SK-N-SH treated with all-trans-retinoic acid at 6 μM for 48 hours (cell line): ENCODE measurements around the gene COBL.

Source experiments
- ATAC-seq: fragments of 200-7000 bp; cut with Tn5 transposase; 3 replicates; pipeline ENCODE4 v1.9.1; 2020; ENCODE audit warnings: mild to moderate bottlenecking, moderate library complexity
- BACH2 ChIP-seq: fragments of 250-450 bp; sonication (Bioruptor Pico); IDR thresholded peaks from 2 replicates; pipeline ENCODE4 v1.9.0; 2021; ENCODE audit warnings: mild to moderate bottlenecking, borderline replicate concordance
- CSDC2 ChIP-seq: fragments of 250-450 bp; sonication (Bioruptor Pico); IDR thresholded peaks from 2 replicates; pipeline ENCODE4 v1.5.0; 2020; ENCODE audit warnings: mild to moderate bottlenecking, moderate library complexity
- ESRRG ChIP-seq: fragments of 250-450 bp; sonication (Bioruptor Pico); IDR thresholded peaks from 2 replicates; pipeline ENCODE4 v1.6.1; 2021; ENCODE audit warnings: mild to moderate bottlenecking
- GLIS3 ChIP-seq: fragments of 250-450 bp; sonication (Bioruptor Pico); IDR thresholded peaks from 2 replicates; pipeline ENCODE4 v1.5.0; 2020; ENCODE audit warnings: mild to moderate bottlenecking, moderate library complexity
- ISL1 ChIP-seq: fragments of 250-450 bp; sonication (Bioruptor Pico); IDR thresholded peaks from 2 replicates; pipeline ENCODE4 v2.1.2; 2022; ENCODE audit warnings: mild to moderate bottlenecking, moderate library complexity
- OSR1 ChIP-seq: fragments of 250-450 bp; sonication (Bioruptor Pico); IDR thresholded peaks from 2 replicates; pipeline ENCODE4 v1.8.0; 2022; ENCODE audit warnings: moderate library complexity, mild to moderate bottlenecking, inconsistent platforms
- PPARA ChIP-seq: fragments of 250-450 bp; sonication (Bioruptor Pico); IDR thresholded peaks from 2 replicates; pipeline ENCODE4 v1.5.0; 2020; ENCODE audit warnings: mild to moderate bottlenecking, borderline replicate concordance
- RARB ChIP-seq: fragments of 250-450 bp; sonication (Bioruptor Pico); IDR thresholded peaks from 2 replicates; pipeline ENCODE4 v1.8.0; 2021; ENCODE audit warnings: mild to moderate bottlenecking, moderate library complexity
- SNAI2 ChIP-seq: fragments of 250-450 bp; sonication (Bioruptor Pico); IDR thresholded peaks from 2 replicates; pipeline ENCODE4 v1.5.0; 2020; ENCODE audit warnings: mild to moderate bottlenecking, moderate library complexity
- TCF4 ChIP-seq: fragments of 250-450 bp; sonication (Bioruptor Pico); IDR thresholded peaks from 2 replicates; pipeline ENCODE4 v1.8.0; 2021; ENCODE audit warnings: mild to moderate bottlenecking, moderate library complexity, borderline replicate concordance
- TOX ChIP-seq: fragments of 250-450 bp; sonication (Bioruptor Pico); IDR thresholded peaks from 2 replicates; pipeline ENCODE4 v1.8.0; 2021; ENCODE audit warnings: mild to moderate bottlenecking, moderate library complexity, borderline replicate concordance
- ZC3H10 ChIP-seq: fragments of 250-450 bp; sonication (Bioruptor Pico); IDR thresholded peaks from 2 replicates; pipeline ENCODE4 v1.5.1; 2021; ENCODE audit warnings: mild to moderate bottlenecking, moderate library complexity
- ZFP3 ChIP-seq: fragments of 250-450 bp; sonication (Bioruptor Pico); IDR thresholded peaks from 2 replicates; pipeline ENCODE4 v1.5.0; 2020; ENCODE audit warnings: mild to moderate bottlenecking, moderate library complexity
- ZFP30 ChIP-seq: fragments of 450-650 bp; formaldehyde crosslinking; IDR thresholded peaks from 2 replicates; pipeline ENCODE4 v1.5.0; 2022; ENCODE audit warnings: mild to moderate bottlenecking, moderate library complexity
- ZNF70 ChIP-seq: fragments of 450-650 bp; formaldehyde crosslinking; IDR thresholded peaks from 2 replicates; pipeline ENCODE4 v1.5.0; 2020; ENCODE audit warnings: mild to moderate bottlenecking, moderate library complexity
- ZNF8 ChIP-seq: fragments of 450-650 bp; formaldehyde crosslinking; IDR thresholded peaks from 2 replicates; pipeline ENCODE4 v1.5.0; 2020; ENCODE audit warnings: mild to moderate bottlenecking, moderate library complexity
- TF ChIP-seq, protein P1 (sequence below): fragments of 250-450 bp; sonication (Bioruptor Pico); IDR thresholded peaks from 2 replicates; pipeline ENCODE4 v1.5.1; 2021; ENCODE audit warnings: mild to moderate bottlenecking, moderate library complexity
- TF ChIP-seq, protein P2 (sequence below): fragments of 250-450 bp; sonication (Bioruptor Pico); IDR thresholded peaks from 2 replicates; pipeline ENCODE4 v1.8.0; 2021; ENCODE audit warnings: low read depth, mild to moderate bottlenecking, moderate library complexity, borderline replicate concordance
- TF ChIP-seq, protein P3 (sequence below): fragments of 250-450 bp; sonication (Bioruptor Pico); IDR thresholded peaks from 2 replicates; pipeline ENCODE4 v1.8.0; 2020; ENCODE audit warnings: mild to moderate bottlenecking, moderate library complexity, borderline replicate concordance
- TF ChIP-seq, protein P4 (sequence below): fragments of 250-450 bp; sonication (Bioruptor Pico); IDR thresholded peaks from 2 replicates; pipeline ENCODE4 v1.5.0; 2020; ENCODE audit warnings: mild to moderate bottlenecking, moderate library complexity
- TF ChIP-seq, protein P5 (sequence below): fragments of 250-450 bp; sonication (Bioruptor Pico); IDR thresholded peaks from 2 replicates; pipeline ENCODE4 v1.5.1; 2020; ENCODE audit warnings: low read depth, mild to moderate bottlenecking, moderate library complexity

The COBL gene

DNA sequence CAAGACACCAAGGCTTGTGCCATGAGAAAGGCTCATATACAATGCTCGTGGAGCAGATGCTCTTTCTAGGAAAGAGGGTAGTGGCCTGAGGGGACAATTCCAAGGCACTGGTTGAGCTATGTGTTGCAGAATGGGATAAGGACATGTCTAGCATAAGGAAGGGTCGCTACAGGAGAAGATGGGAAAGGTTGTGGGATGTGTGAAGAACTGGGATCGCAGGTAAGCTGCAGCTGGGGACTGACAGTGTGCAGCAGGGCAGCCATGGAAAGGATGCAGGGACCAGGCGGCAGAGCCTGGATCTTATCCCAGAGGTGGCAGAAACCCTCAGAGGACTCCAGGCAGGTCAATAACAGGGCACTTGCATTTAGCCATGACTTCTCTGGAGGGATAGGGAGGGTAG is 56.1 kb downstream of the COBL start (continued):
- TF ChIP-seq TCF4 (CRISPR knock-in tag) (no peak), TOX (CRISPR knock-in tag) (no peak)
- TF ChIP-seq, protein P1, sequence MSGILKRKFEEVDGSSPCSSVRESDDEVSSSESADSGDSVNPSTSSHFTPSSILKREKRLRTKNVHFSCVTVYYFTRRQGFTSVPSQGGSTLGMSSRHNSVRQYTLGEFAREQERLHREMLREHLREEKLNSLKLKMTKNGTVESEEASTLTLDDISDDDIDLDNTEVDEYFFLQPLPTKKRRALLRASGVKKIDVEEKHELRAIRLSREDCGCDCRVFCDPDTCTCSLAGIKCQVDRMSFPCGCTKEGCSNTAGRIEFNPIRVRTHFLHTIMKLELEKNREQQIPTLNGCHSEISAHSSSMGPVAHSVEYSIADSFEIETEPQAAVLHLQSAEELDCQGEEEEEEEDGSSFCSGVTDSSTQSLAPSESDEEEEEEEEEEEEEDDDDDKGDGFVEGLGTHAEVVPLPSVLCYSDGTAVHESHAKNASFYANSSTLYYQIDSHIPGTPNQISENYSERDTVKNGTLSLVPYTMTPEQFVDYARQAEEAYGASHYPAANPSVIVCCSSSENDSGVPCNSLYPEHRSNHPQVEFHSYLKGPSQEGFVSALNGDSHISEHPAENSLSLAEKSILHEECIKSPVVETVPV (CRISPR knock-in tag): no peak

DNA sequence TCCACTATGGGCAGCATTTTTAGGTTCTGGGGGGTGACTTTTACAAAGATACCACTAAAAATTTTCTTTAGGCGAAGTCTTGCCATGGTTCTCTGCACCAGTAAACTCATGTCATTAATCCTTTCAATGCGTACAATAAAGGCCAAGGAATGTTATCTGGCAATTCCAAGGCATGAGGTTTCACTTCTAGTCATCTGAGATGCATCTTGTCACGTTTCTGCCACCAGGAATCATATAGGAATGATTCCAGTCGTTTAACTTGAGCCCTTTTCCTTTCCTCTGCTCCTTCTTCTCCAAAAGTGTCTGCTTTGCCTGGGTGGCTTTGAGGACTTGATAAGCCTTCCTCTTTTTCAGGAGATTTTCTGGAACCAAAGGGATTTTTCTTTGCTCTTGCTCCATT is 56.8 kb downstream of the COBL start:
- no peak for ATAC-seq
- no peak for TF ChIP-seq TOX (CRISPR knock-in tag)
- no peak for TF ChIP-seq ZNF8
- TF ChIP-seq, protein P2, sequence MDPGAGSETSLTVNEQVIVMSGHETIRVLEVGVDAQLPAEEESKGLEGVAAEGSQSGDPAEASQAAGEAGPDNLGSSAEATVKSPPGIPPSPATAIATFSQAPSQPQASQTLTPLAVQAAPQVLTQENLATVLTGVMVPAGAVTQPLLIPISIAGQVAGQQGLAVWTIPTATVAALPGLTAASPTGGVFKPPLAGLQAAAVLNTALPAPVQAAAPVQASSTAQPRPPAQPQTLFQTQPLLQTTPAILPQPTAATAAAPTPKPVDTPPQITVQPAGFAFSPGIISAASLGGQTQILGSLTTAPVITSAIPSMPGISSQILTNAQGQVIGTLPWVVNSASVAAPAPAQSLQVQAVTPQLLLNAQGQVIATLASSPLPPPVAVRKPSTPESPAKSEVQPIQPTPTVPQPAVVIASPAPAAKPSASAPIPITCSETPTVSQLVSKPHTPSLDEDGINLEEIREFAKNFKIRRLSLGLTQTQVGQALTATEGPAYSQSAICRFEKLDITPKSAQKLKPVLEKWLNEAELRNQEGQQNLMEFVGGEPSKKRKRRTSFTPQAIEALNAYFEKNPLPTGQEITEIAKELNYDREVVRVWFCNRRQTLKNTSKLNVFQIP (CRISPR knock-in tag): no peak
- no peak for TF ChIP-seq OSR1
- TF ChIP-seq, protein P3, sequence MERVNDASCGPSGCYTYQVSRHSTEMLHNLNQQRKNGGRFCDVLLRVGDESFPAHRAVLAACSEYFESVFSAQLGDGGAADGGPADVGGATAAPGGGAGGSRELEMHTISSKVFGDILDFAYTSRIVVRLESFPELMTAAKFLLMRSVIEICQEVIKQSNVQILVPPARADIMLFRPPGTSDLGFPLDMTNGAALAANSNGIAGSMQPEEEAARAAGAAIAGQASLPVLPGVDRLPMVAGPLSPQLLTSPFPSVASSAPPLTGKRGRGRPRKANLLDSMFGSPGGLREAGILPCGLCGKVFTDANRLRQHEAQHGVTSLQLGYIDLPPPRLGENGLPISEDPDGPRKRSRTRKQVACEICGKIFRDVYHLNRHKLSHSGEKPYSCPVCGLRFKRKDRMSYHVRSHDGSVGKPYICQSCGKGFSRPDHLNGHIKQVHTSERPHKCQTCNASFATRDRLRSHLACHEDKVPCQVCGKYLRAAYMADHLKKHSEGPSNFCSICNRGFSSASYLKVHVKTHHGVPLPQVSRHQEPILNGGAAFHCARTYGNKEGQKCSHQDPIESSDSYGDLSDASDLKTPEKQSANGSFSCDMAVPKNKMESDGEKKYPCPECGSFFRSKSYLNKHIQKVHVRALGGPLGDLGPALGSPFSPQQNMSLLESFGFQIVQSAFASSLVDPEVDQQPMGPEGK: no peak
- no peak for TF ChIP-seq ESRRG (CRISPR knock-in tag)
- TF ChIP-seq PPARA: no peak

DNA sequence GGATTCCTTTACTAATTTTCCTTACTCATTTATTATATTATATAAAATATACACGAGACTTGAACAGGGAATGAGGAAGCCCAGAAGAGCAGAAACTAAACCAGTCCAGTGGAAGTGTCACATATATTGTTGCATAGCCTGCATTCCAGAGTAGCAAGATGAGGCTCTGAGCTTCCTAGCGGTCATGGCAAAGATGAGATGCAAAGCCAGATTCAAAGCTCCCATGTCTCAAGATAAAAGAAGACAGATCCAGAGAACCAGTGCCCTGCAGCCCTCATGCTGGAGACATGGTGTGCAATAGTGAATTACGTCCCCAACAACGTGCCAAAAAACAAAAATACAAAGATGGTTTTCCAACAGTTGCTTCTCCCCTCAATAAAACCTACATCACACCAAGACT is 59.7 kb downstream of the COBL start:
- no peak for TF ChIP-seq ZC3H10
- TF ChIP-seq ISL1: no peak
- no peak for TF ChIP-seq PPARA
- no peak for TF ChIP-seq OSR1
- no peak for TF ChIP-seq ZNF70 (CRISPR knock-in tag)
- TF ChIP-seq RARB (CRISPR knock-in tag): no peak
- no peak for TF ChIP-seq ESRRG (CRISPR knock-in tag)
- TF ChIP-seq, protein P1 (CRISPR knock-in tag): no peak
- TF ChIP-seq, protein P2 (CRISPR knock-in tag): no peak
- no peak for TF ChIP-seq SNAI2
- TF ChIP-seq ZFP30 (CRISPR knock-in tag): no peak
- TF ChIP-seq GLIS3: no peak
- no peak for TF ChIP-seq CSDC2
- TF ChIP-seq, protein P4, sequence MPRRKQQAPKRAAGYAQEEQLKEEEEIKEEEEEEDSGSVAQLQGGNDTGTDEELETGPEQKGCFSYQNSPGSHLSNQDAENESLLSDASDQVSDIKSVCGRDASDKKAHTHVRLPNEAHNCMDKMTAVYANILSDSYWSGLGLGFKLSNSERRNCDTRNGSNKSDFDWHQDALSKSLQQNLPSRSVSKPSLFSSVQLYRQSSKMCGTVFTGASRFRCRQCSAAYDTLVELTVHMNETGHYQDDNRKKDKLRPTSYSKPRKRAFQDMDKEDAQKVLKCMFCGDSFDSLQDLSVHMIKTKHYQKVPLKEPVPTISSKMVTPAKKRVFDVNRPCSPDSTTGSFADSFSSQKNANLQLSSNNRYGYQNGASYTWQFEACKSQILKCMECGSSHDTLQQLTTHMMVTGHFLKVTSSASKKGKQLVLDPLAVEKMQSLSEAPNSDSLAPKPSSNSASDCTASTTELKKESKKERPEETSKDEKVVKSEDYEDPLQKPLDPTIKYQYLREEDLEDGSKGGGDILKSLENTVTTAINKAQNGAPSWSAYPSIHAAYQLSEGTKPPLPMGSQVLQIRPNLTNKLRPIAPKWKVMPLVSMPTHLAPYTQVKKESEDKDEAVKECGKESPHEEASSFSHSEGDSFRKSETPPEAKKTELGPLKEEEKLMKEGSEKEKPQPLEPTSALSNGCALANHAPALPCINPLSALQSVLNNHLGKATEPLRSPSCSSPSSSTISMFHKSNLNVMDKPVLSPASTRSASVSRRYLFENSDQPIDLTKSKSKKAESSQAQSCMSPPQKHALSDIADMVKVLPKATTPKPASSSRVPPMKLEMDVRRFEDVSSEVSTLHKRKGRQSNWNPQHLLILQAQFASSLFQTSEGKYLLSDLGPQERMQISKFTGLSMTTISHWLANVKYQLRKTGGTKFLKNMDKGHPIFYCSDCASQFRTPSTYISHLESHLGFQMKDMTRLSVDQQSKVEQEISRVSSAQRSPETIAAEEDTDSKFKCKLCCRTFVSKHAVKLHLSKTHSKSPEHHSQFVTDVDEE (CRISPR knock-in tag): no peak
- no peak for TF ChIP-seq BACH2 (CRISPR knock-in tag)
- TF ChIP-seq TOX (CRISPR knock-in tag): no peak
- TF ChIP-seq ZFP3 (CRISPR knock-in tag): no peak
- no peak for TF ChIP-seq TCF4 (CRISPR knock-in tag)
- TF ChIP-seq, protein P3: no peak
- TF ChIP-seq, protein P5, sequence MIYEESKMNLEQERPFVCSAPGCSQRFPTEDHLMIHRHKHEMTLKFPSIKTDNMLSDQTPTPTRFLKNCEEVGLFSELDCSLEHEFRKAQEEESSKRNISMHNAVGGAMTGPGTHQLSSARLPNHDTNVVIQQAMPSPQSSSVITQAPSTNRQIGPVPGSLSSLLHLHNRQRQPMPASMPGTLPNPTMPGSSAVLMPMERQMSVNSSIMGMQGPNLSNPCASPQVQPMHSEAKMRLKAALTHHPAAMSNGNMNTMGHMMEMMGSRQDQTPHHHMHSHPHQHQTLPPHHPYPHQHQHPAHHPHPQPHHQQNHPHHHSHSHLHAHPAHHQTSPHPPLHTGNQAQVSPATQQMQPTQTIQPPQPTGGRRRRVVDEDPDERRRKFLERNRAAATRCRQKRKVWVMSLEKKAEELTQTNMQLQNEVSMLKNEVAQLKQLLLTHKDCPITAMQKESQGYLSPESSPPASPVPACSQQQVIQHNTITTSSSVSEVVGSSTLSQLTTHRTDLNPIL (CRISPR knock-in tag): no peak
- TF ChIP-seq, all 23 proteins: peak for 0
- ATAC-seq: no peak
